ENCODE measurements around the gene TAS2R41.
"Not testable (repeated sequence)": the region's sequence is repeated elsewhere in the genome, so short reads cannot be mapped to it uniquely, and the experiment has no call there.

- TF ChIP-seq, protein P1, sequence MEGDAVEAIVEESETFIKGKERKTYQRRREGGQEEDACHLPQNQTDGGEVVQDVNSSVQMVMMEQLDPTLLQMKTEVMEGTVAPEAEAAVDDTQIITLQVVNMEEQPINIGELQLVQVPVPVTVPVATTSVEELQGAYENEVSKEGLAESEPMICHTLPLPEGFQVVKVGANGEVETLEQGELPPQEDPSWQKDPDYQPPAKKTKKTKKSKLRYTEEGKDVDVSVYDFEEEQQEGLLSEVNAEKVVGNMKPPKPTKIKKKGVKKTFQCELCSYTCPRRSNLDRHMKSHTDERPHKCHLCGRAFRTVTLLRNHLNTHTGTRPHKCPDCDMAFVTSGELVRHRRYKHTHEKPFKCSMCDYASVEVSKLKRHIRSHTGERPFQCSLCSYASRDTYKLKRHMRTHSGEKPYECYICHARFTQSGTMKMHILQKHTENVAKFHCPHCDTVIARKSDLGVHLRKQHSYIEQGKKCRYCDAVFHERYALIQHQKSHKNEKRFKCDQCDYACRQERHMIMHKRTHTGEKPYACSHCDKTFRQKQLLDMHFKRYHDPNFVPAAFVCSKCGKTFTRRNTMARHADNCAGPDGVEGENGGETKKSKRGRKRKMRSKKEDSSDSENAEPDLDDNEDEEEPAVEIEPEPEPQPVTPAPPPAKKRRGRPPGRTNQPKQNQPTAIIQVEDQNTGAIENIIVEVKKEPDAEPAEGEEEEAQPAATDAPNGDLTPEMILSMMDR (IDR thresholded peaks at IDR 0.05) = not testable (repeated sequence)
- TF ChIP-seq POLR2A (IDR thresholded peaks at IDR 0.05) = not testable (repeated sequence)
Measured at GRCh38 chr7:143486266-143486665, 8.6 kb downstream of the TAS2R41 start.
